ENCODE measurements around the gene POU3F3.

POU3F3 gene

GRCh38 chr2:104889960-104890684 is 36.2 kb downstream of the POU3F3 start:
- Histone ChIP-seq H3K9me3 (ENCODE audit: control insufficient read depth, low read length) (no peaks in the 10 kb centered on the region), H3K27me3 (replicated peaks; ENCODE audit: control insufficient read depth, insufficient read depth, low read length, poor library complexity, severe bottlenecking) (no peaks in the 10 kb centered on the region), H3K27ac (ENCODE audit: insufficient read depth, low read length, poor library complexity, severe bottlenecking) (no peak overlapping the region), H3K4me1 (ENCODE audit: control insufficient read depth, insufficient read depth, low read length, poor library complexity, severe bottlenecking) (no peaks in the 10 kb centered on the region), H3K36me3 (ENCODE audit: control insufficient read depth, insufficient read depth, low read length) (no peaks in the 10 kb centered on the region), H3K4me3 (ENCODE audit: insufficient read depth, low read depth, low read length, poor library complexity, severe bottlenecking) (no peak overlapping the region)
- no peak for DNase-seq

- H3K4me3 ChIP-seq (ENCODE audit: insufficient read depth, low read depth, low read length, poor library complexity, severe bottlenecking) = no peak overlapping the region
- H3K27me3 ChIP-seq (replicated peaks; ENCODE audit: control insufficient read depth, insufficient read depth, low read length, poor library complexity, severe bottlenecking) = no peaks in the 10 kb centered on the region
- H3K36me3 ChIP-seq (ENCODE audit: control insufficient read depth, insufficient read depth, low read length) = no peaks in the 10 kb centered on the region
- H3K27ac ChIP-seq (ENCODE audit: insufficient read depth, low read length, poor library complexity, severe bottlenecking) = no peak overlapping the region
- no peaks in the 10 kb centered on the region for H3K9me3 ChIP-seq (ENCODE audit: control insufficient read depth, low read length)
- no peak for DNase-seq
- no peaks in the 10 kb centered on the region for H3K4me1 ChIP-seq (ENCODE audit: control insufficient read depth, insufficient read depth, low read length, poor library complexity, severe bottlenecking)
These were observed 36.8 kb downstream of the POU3F3 start for GRCh38 chr2:104890685-104891069.

- Histone ChIP-seq H3K27me3 (replicated peaks; ENCODE audit: control insufficient read depth, insufficient read depth, low read length, poor library complexity, severe bottlenecking) (no peaks in the 10 kb centered on the region), H3K4me3 (ENCODE audit: insufficient read depth, low read depth, low read length, poor library complexity, severe bottlenecking) (no peak overlapping the region), H3K4me1 (ENCODE audit: control insufficient read depth, insufficient read depth, low read length, poor library complexity, severe bottlenecking) (no peaks in the 10 kb centered on the region), H3K27ac (ENCODE audit: insufficient read depth, low read length, poor library complexity, severe bottlenecking) (no peak overlapping the region), H3K36me3 (ENCODE audit: control insufficient read depth, insufficient read depth, low read length) (no peaks in the 10 kb centered on the region), H3K9me3 (ENCODE audit: control insufficient read depth, low read length) (no peaks in the 10 kb centered on the region)
- no peak for DNase-seq
These were observed 37.2 kb downstream of the POU3F3 start for GRCh38 chr2:104891145-104891544.

GRCh38 chr2:104896446-104896845 is 42.5 kb downstream of the POU3F3 start:
- DNase-seq = no peak
- no peaks in the 10 kb centered on the region for H3K36me3 ChIP-seq (ENCODE audit: control insufficient read depth, insufficient read depth, low read length)

GRCh38 chr2:104897515-104898184 is 43.7 kb downstream of the POU3F3 start:
- no peaks in the 10 kb centered on the region for H3K4me1 ChIP-seq (ENCODE audit: control insufficient read depth, insufficient read depth, low read length, poor library complexity, severe bottlenecking)
- H3K27me3 ChIP-seq (replicated peaks; ENCODE audit: control insufficient read depth, insufficient read depth, low read length, poor library complexity, severe bottlenecking) = no peaks in the 10 kb centered on the region
- DNase-seq = no peak
- H3K9me3 ChIP-seq (ENCODE audit: control insufficient read depth, low read length) = no peaks in the 10 kb centered on the region
- H3K36me3 ChIP-seq (ENCODE audit: control insufficient read depth, insufficient read depth, low read length) = no peaks in the 10 kb centered on the region
- no peak overlapping the region for H3K27ac ChIP-seq (ENCODE audit: insufficient read depth, low read length, poor library complexity, severe bottlenecking)
- no peak overlapping the region for H3K4me3 ChIP-seq (ENCODE audit: insufficient read depth, low read depth, low read length, poor library complexity, severe bottlenecking)

More at GRCh38 chr2:104896446-104896845, 42.5 kb downstream of the POU3F3 start:
- Histone ChIP-seq H3K27ac (ENCODE audit: insufficient read depth, low read length, poor library complexity, severe bottlenecking) (no peak overlapping the region), H3K4me1 (ENCODE audit: control insufficient read depth, insufficient read depth, low read length, poor library complexity, severe bottlenecking) (no peaks in the 10 kb centered on the region), H3K9me3 (ENCODE audit: control insufficient read depth, low read length) (no peaks in the 10 kb centered on the region), H3K4me3 (ENCODE audit: insufficient read depth, low read depth, low read length, poor library complexity, severe bottlenecking) (no peak overlapping the region), H3K27me3 (replicated peaks; ENCODE audit: control insufficient read depth, insufficient read depth, low read length, poor library complexity, severe bottlenecking) (no peaks in the 10 kb centered on the region)

- H3K36me3 ChIP-seq (ENCODE audit: control insufficient read depth, insufficient read depth, low read length) = no peaks in the 10 kb centered on the region
- no peak overlapping the region for H3K4me3 ChIP-seq (ENCODE audit: insufficient read depth, low read depth, low read length, poor library complexity, severe bottlenecking)
- H3K9me3 ChIP-seq (ENCODE audit: control insufficient read depth, low read length) = no peaks in the 10 kb centered on the region
- no peaks in the 10 kb centered on the region for H3K27me3 ChIP-seq (replicated peaks; ENCODE audit: control insufficient read depth, insufficient read depth, low read length, poor library complexity, severe bottlenecking)
- H3K27ac ChIP-seq (ENCODE audit: insufficient read depth, low read length, poor library complexity, severe bottlenecking) = no peak overlapping the region
- DNase-seq = no peak
- no peaks in the 10 kb centered on the region for H3K4me1 ChIP-seq (ENCODE audit: control insufficient read depth, insufficient read depth, low read length, poor library complexity, severe bottlenecking)
These were observed 46.7 kb downstream of the POU3F3 start for GRCh38 chr2:104900608-104901007.

- Histone ChIP-seq H3K9me3 (ENCODE audit: control insufficient read depth, low read length) (no peaks in the 10 kb centered on the region), H3K27ac (ENCODE audit: insufficient read depth, low read length, poor library complexity, severe bottlenecking) (no peak overlapping the region), H3K4me3 (ENCODE audit: insufficient read depth, low read depth, low read length, poor library complexity, severe bottlenecking) (no peak overlapping the region), H3K36me3 (ENCODE audit: control insufficient read depth, insufficient read depth, low read length) (no peaks in the 10 kb centered on the region), H3K27me3 (replicated peaks; ENCODE audit: control insufficient read depth, insufficient read depth, low read length, poor library complexity, severe bottlenecking) (no peaks in the 10 kb centered on the region), H3K4me1 (ENCODE audit: control insufficient read depth, insufficient read depth, low read length, poor library complexity, severe bottlenecking) (no peaks in the 10 kb centered on the region)
- no peak for DNase-seq
These were observed 47.3 kb downstream of the POU3F3 start for GRCh38 chr2:104901037-104901881.

GRCh38 chr2:104902317-104902716 is 48.4 kb downstream of the POU3F3 start:
- no peaks in the 10 kb centered on the region for H3K9me3 ChIP-seq (ENCODE audit: control insufficient read depth, low read length)
- no peaks in the 10 kb centered on the region for H3K36me3 ChIP-seq (ENCODE audit: control insufficient read depth, insufficient read depth, low read length)
- no peak overlapping the region for H3K4me3 ChIP-seq (ENCODE audit: insufficient read depth, low read depth, low read length, poor library complexity, severe bottlenecking)
- DNase-seq = no peak
- H3K27me3 ChIP-seq (replicated peaks; ENCODE audit: control insufficient read depth, insufficient read depth, low read length, poor library complexity, severe bottlenecking) = no peaks in the 10 kb centered on the region
- no peaks in the 10 kb centered on the region for H3K4me1 ChIP-seq (ENCODE audit: control insufficient read depth, insufficient read depth, low read length, poor library complexity, severe bottlenecking)
- no peak overlapping the region for H3K27ac ChIP-seq (ENCODE audit: insufficient read depth, low read length, poor library complexity, severe bottlenecking)
